ENCODE measurements around the gene ZNF467. TPM values are rescaled to one million over a fixed set of nuclear protein-coding genes. Genes with fewer than 3 reads are reported as not detected.

The ZNF467 gene
- total RNA-seq, 1 experiment from 2014 or later = 11.3 TPM

DNA sequence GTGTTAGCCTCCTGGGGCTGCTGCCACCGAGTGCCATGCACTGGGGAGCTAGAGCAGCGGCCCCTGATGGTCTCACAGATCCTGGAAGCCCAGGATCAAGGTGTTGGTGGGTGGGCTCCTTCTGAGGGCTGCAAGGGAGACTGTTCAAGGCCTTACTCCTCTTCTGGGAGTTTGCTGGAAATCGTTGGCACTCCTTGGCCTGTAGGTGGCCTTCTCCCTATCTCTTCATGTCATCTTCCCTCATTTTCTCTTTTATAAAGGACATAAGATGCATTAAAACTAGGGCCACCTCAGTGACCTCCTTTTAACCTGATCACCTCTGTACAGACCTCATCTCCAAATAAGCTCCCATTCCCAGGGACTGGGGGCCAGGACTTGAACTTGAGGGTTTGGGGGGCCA is 37.8 kb upstream of the ZNF467 start:
- no peaks in the 10 kb centered on the region for H3K9me2 ChIP-seq (ENCODE audit: insufficient read depth)
- peak; percentile 58 for ATAC-seq
- intact Hi-C loops (cut with micrococcal nuclease) = no loop called here
- ChIA-PET RAD21 (ENCODE audit: low non-redundant PET in 1 of 2, low total read pairs in 2 of 2, uncharacterized antibody in 2 of 2, unreplicated experiment in 2 of 2) (no interaction called here), CTCF (no interaction called here), POLR2A (no interaction called here)
- H3K27ac ChIP-seq (ENCODE audit: low read depth, low read length) = no peak overlapping the region
- H3K9ac ChIP-seq (ENCODE audit: low read length) = no peak overlapping the region
- no peaks in the 10 kb centered on the region for H3K27me3 ChIP-seq (ENCODE audit: insufficient read depth, low read length)
- no peak for DNase-seq (ENCODE audit: low read depth, low spot score)
- no peak overlapping the region for H3K4me3 ChIP-seq (replicated peaks in 1 of 2; ENCODE audit: low read depth in 1 of 2, low read length in 2 of 2)
- no peaks in the 10 kb centered on the region for H4K20me1 ChIP-seq (ENCODE audit: insufficient read depth)
- no peak overlapping the region for H3K4me2 ChIP-seq (ENCODE audit: low read length)
- no peak overlapping the region for H2AFZ ChIP-seq (ENCODE audit: low read depth, low read length, poor library complexity, severe bottlenecking)
- TF ChIP-seq, protein P1, sequence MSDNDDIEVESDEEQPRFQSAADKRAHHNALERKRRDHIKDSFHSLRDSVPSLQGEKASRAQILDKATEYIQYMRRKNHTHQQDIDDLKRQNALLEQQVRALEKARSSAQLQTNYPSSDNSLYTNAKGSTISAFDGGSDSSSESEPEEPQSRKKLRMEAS (IDR thresholded peaks at IDR 0.05) = no peak
- TF ChIP-seq, protein P2, sequence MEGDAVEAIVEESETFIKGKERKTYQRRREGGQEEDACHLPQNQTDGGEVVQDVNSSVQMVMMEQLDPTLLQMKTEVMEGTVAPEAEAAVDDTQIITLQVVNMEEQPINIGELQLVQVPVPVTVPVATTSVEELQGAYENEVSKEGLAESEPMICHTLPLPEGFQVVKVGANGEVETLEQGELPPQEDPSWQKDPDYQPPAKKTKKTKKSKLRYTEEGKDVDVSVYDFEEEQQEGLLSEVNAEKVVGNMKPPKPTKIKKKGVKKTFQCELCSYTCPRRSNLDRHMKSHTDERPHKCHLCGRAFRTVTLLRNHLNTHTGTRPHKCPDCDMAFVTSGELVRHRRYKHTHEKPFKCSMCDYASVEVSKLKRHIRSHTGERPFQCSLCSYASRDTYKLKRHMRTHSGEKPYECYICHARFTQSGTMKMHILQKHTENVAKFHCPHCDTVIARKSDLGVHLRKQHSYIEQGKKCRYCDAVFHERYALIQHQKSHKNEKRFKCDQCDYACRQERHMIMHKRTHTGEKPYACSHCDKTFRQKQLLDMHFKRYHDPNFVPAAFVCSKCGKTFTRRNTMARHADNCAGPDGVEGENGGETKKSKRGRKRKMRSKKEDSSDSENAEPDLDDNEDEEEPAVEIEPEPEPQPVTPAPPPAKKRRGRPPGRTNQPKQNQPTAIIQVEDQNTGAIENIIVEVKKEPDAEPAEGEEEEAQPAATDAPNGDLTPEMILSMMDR (IDR thresholded peaks at IDR 0.05 in 2 of 3, conservative IDR thresholded peaks at IDR 0.05 in 1 of 3; ENCODE audit: borderline replicate concordance in 1 of 3, insufficient read depth in 1 of 3, low read depth in 2 of 3, low read length in 2 of 3) = peak in 2 of 3 experiments; percentile 51 to 52; a peak in 5 of 6 replicates
- no peaks in the 10 kb centered on the region for H3K4me1 ChIP-seq (ENCODE audit: control insufficient read depth in 1 of 2, insufficient read depth in 2 of 2, low read length in 2 of 2)
- no peaks in the 10 kb centered on the region for H3K36me3 ChIP-seq (ENCODE audit: control insufficient read depth in 1 of 2, insufficient read depth in 2 of 2, low read length in 2 of 2)
- no peaks in the 10 kb centered on the region for H3K79me2 ChIP-seq (ENCODE audit: insufficient read depth, low read length)
- BruUV-seq (replicated peaks) = no TSS peak
- no peaks in the 10 kb centered on the region for H3K9me3 ChIP-seq (ENCODE audit: control insufficient read depth in 1 of 2, insufficient read depth in 1 of 2, low read depth in 1 of 2, low read length in 2 of 2)

DNA sequence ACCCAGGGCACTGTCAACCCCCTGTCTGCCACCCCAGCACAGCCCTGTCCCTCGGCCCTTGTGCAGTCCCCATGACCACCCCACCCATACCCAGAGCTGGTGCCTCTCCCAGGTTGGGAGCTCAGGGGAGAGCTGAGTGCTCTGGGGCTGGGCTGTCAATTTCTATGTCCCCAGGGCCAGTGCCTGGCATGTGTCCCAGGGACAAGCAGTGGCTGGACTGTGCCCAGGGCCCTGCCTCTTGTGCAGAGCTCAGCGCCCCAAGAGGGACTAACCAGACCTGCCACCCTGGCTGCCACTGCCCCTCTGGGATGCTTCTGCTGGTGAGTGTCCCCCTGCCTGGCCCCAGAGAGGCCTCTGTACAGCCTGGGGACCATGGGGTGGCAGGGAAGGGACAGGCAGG is 35.8 kb upstream of the ZNF467 start:
- intact Hi-C loops (cut with micrococcal nuclease) = loop anchor here (5.0 kb wide), 1 partner anchor 238 kb away; no protein-coding TSS in a partner anchor
- ATAC-seq = no peak
- Histone ChIP-seq H3K27ac (ENCODE audit: low read depth, low read length) (no peak overlapping the region), H3K4me3 (replicated peaks in 1 of 2; ENCODE audit: low read depth in 1 of 2, low read length in 2 of 2) (no peak overlapping the region), H3K9me3 (ENCODE audit: control insufficient read depth in 1 of 2, insufficient read depth in 1 of 2, low read depth in 1 of 2, low read length in 2 of 2) (no peaks in the 10 kb centered on the region), H2AFZ (ENCODE audit: low read depth, low read length, poor library complexity, severe bottlenecking) (no peak overlapping the region), H3K9ac (ENCODE audit: low read length) (no peak overlapping the region), H3K79me2 (ENCODE audit: insufficient read depth, low read length) (no peaks in the 10 kb centered on the region), H3K9me2 (ENCODE audit: insufficient read depth) (no peaks in the 10 kb centered on the region), H4K20me1 (ENCODE audit: insufficient read depth) (no peaks in the 10 kb centered on the region), H3K4me1 (ENCODE audit: control insufficient read depth in 1 of 2, insufficient read depth in 2 of 2, low read length in 2 of 2) (no peaks in the 10 kb centered on the region), H3K36me3 (ENCODE audit: control insufficient read depth in 1 of 2, insufficient read depth in 2 of 2, low read length in 2 of 2) (no peaks in the 10 kb centered on the region), H3K27me3 (ENCODE audit: insufficient read depth, low read length) (no peaks in the 10 kb centered on the region), H3K4me2 (ENCODE audit: low read length) (no peak overlapping the region)
- no TSS peak for BruUV-seq (replicated peaks)
- DNase-seq (ENCODE audit: low read depth, low spot score) = no peak
- TF ChIP-seq ZNF274 (IDR thresholded peaks at IDR 0.05; ENCODE audit: low read depth, low read length) (no peak), TCF7L2 (IDR thresholded peaks at IDR 0.05; ENCODE audit: borderline replicate concordance, extremely low read depth, insufficient read depth, insufficient read length) (no peak), FOSL1 (IDR thresholded peaks at IDR 0.05; ENCODE audit: low read depth) (no peak), ELF1 (IDR thresholded peaks at IDR 0.05; ENCODE audit: borderline replicate concordance, low read depth) (no peak)
- TF ChIP-seq, protein P3, sequence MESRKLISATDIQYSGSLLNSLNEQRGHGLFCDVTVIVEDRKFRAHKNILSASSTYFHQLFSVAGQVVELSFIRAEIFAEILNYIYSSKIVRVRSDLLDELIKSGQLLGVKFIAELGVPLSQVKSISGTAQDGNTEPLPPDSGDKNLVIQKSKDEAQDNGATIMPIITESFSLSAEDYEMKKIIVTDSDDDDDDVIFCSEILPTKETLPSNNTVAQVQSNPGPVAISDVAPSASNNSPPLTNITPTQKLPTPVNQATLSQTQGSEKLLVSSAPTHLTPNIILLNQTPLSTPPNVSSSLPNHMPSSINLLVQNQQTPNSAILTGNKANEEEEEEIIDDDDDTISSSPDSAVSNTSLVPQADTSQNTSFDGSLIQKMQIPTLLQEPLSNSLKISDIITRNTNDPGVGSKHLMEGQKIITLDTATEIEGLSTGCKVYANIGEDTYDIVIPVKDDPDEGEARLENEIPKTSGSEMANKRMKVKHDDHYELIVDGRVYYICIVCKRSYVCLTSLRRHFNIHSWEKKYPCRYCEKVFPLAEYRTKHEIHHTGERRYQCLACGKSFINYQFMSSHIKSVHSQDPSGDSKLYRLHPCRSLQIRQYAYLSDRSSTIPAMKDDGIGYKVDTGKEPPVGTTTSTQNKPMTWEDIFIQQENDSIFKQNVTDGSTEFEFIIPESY (IDR thresholded peaks at IDR 0.05; ENCODE audit: extremely low read depth, insufficient replicate concordance, low read length) = no peak
- TF ChIP-seq, protein P2 (IDR thresholded peaks at IDR 0.05 in 2 of 3, conservative IDR thresholded peaks at IDR 0.05 in 1 of 3; ENCODE audit: borderline replicate concordance in 1 of 3, insufficient read depth in 1 of 3, low read depth in 2 of 3, low read length in 2 of 3) = no peak
- CTCF ChIA-PET = no interaction called here
- POLR2A ChIA-PET = no interaction called here
- RAD21 ChIA-PET (ENCODE audit: low non-redundant PET in 1 of 2, low total read pairs in 2 of 2, uncharacterized antibody in 2 of 2, unreplicated experiment in 2 of 2) = no interaction called here

Data from HCT116 (cell line).